UCSD-AML1 (cell line): ENCODE measurements around the gene ERVH48-1.
"Not testable (repeated sequence)": the region's sequence is repeated elsewhere in the genome, so short reads cannot be mapped to it uniquely, and the experiment has no call there.

Experiments used
- DNase-seq: peaks from one replicate; lab custom pipeline; 2025; ENCODE audit not compliant: unreplicated experiment; lab: John Stamatoyannopoulos, UW

ERVH48-1 gene

GRCh38 chr21:42925114-42925926 is at the start of gene ERVH48-1:
Gene ERVH48-1, minus strand, starts transcription at chr21:42925630. Its CDS starts 6,624 bp downstream, at chr21:42919006.
- DNase-seq = no peak

- peak; percentile 99 for DNase-seq
Measured at GRCh38 chr21:42973991-42974831, 48.8 kb upstream of the ERVH48-1 start, which contains the start of gene PKNOX1. Gene PKNOX1, plus strand, starts transcription at chr21:42974562. Its CDS starts 29,820 bp downstream, at chr21:43004382.

GRCh38 chr21:42973309-42973990 is 48.0 kb upstream of the ERVH48-1 start:
- no peak for DNase-seq

GRCh38 chr21:42971897-42972275 is 46.5 kb upstream of the ERVH48-1 start:
- no peak for DNase-seq

- DNase-seq = no peak
Measured at GRCh38 chr21:42970946-42971653, 45.7 kb upstream of the ERVH48-1 start.

- no peak for DNase-seq
Measured at GRCh38 chr21:42969193-42969600, 43.8 kb upstream of the ERVH48-1 start.

GRCh38 chr21:42967616-42968015 is 42.2 kb upstream of the ERVH48-1 start:
- DNase-seq = not testable (repeated sequence)

- no peak for DNase-seq
Measured at GRCh38 chr21:42965211-42965560, 39.8 kb upstream of the ERVH48-1 start.

GRCh38 chr21:42964546-42965210 is 39.2 kb upstream of the ERVH48-1 start:
- no peak for DNase-seq

GRCh38 chr21:42964086-42964485 is 38.7 kb upstream of the ERVH48-1 start:
- no peak for DNase-seq

GRCh38 chr21:42962380-42963007 is 37.1 kb upstream of the ERVH48-1 start:
- DNase-seq = no peak

GRCh38 chr21:42959728-42960127 is 34.3 kb upstream of the ERVH48-1 start:
- DNase-seq = no peak

GRCh38 chr21:42958122-42958521 is 32.7 kb upstream of the ERVH48-1 start:
- DNase-seq = not testable (repeated sequence)

- no peak for DNase-seq
Measured at GRCh38 chr21:42956824-42957630, 31.6 kb upstream of the ERVH48-1 start.

- DNase-seq = not testable (repeated sequence)
Measured at GRCh38 chr21:42951193-42951592, 25.8 kb upstream of the ERVH48-1 start.

GRCh38 chr21:42949094-42949755 is 23.8 kb upstream of the ERVH48-1 start:
- not testable (repeated sequence) for DNase-seq

- no peak for DNase-seq
Measured at GRCh38 chr21:42942244-42942643, 16.8 kb upstream of the ERVH48-1 start.

GRCh38 chr21:42941696-42942085 is 16.3 kb upstream of the ERVH48-1 start:
- no peak for DNase-seq
